ENCODE data around the gene TAF3. TPM values are rescaled to one million over a fixed set of nuclear protein-coding genes. Genes with fewer than 3 reads are reported as not detected.

TAF3 gene
- total and polyA plus RNA-seq, 8 donors = 2.3 to 13.4 (median 6.5) TPM

GRCh38 chr10:8006274-8006999 is 188.1 kb downstream of the TAF3 start:
- 82 to 97% (median 92%) methylated on average over 10 of the region's 10 CpGs for WGBS, 5 donors
- intact Hi-C loops (cut with DNase I; ENCODE audit: low total_unique reads) = no loop called here
- H3K4me1 ChIP-seq = no peaks in the 10 kb centered on the region
- no peaks in the 10 kb centered on the region for H3K27me3 ChIP-seq
- H3K9me3 ChIP-seq = peaks cover 0 to 35% (median 11%) of the 10 kb centered on the region in 4 donors
- H3K36me3 ChIP-seq = peaks cover 9 to 43% (median 29%) of the 10 kb centered on the region in 4 donors
- no peak for DNase-seq
- H3K4me3 ChIP-seq = no peak overlapping the region
- no peak overlapping the region for H3K27ac ChIP-seq
- no peak for TF ChIP-seq POLR2AphosphoS5 (IDR thresholded peaks at IDR 0.05)
- no peak for TF ChIP-seq POLR2A (IDR thresholded peaks at IDR 0.05)
- no peak for TF ChIP-seq EP300 (IDR thresholded peaks at IDR 0.05)
- TF ChIP-seq CTCF (IDR thresholded peaks at IDR 0.05) = no peak

GRCh38 chr10:8009031-8009430 is 190.7 kb downstream of the TAF3 start:
- no peak for TF ChIP-seq EP300 (IDR thresholded peaks at IDR 0.05)
- TF ChIP-seq CTCF (IDR thresholded peaks at IDR 0.05) = no peak
- TF ChIP-seq POLR2A (IDR thresholded peaks at IDR 0.05) = no peak
- no peak for TF ChIP-seq POLR2AphosphoS5 (IDR thresholded peaks at IDR 0.05)
- Histone ChIP-seq H3K27me3 (no peaks in the 10 kb centered on the region), H3K4me3 (no peak overlapping the region), H3K27ac (no peak overlapping the region), H3K4me1 (peaks cover 0 to 9% (median 0%) of the 10 kb centered on the region in 4 donors), H3K36me3 (peaks cover 9 to 51% (median 37%) of the 10 kb centered on the region in 4 donors), H3K9me3 (peaks cover 0 to 13% (median 7%) of the 10 kb centered on the region in 4 donors)
- 96 to 98% (median 98%) methylated on average over 36 to 38 of the region's 38 CpGs for WGBS, 5 donors
- no peak for DNase-seq
- intact Hi-C loops (cut with DNase I; ENCODE audit: low total_unique reads) = no loop called here

- TF ChIP-seq POLR2AphosphoS5 (IDR thresholded peaks at IDR 0.05) = no peak
- no peak for TF ChIP-seq POLR2A (IDR thresholded peaks at IDR 0.05)
- TF ChIP-seq CTCF (IDR thresholded peaks at IDR 0.05) = no peak
- TF ChIP-seq EP300 (IDR thresholded peaks at IDR 0.05) = no peak
- peaks cover 14 to 66% (median 54%) of the 10 kb centered on the region in 4 donors for H3K36me3 ChIP-seq
These were observed 194.7 kb downstream of the TAF3 start for GRCh38 chr10:8013006-8013405.

GRCh38 chr10:8013619-8014018 is 195.3 kb downstream of the TAF3 start:
- H3K9me3 ChIP-seq = no peaks in the 10 kb centered on the region
- no peak overlapping the region for H3K4me3 ChIP-seq
- H3K4me1 ChIP-seq = peaks cover 0 to 9% (median 0%) of the 10 kb centered on the region in 4 donors
- no peak overlapping the region for H3K27ac ChIP-seq
- WGBS, 5 donors = 82 to 94% (median 85%) methylated on average over 10 of the region's 10 CpGs
- H3K27me3 ChIP-seq = no peaks in the 10 kb centered on the region
- TF ChIP-seq CTCF (IDR thresholded peaks at IDR 0.05) (no peak), POLR2AphosphoS5 (IDR thresholded peaks at IDR 0.05) (no peak), POLR2A (IDR thresholded peaks at IDR 0.05) (no peak), EP300 (IDR thresholded peaks at IDR 0.05) (no peak)
- no peak for DNase-seq
- peaks cover 14 to 60% (median 52%) of the 10 kb centered on the region in 4 donors for H3K36me3 ChIP-seq
- intact Hi-C loops (cut with DNase I; ENCODE audit: low total_unique reads) = no loop called here

More at GRCh38 chr10:8013006-8013405, 194.7 kb downstream of the TAF3 start:
- H3K9me3 ChIP-seq = no peaks in the 10 kb centered on the region
- no peak overlapping the region for H3K4me3 ChIP-seq
- no peaks in the 10 kb centered on the region for H3K27me3 ChIP-seq
- peak overlapping the region in 3 of 5 donors; percentile 7 to 35 (median 30) for H3K27ac ChIP-seq
- H3K4me1 ChIP-seq = peaks cover 0 to 9% (median 0%) of the 10 kb centered on the region in 4 donors
- intact Hi-C loops (cut with DNase I; ENCODE audit: low total_unique reads) = no loop called here
- 30 to 60% (median 46%) methylated on average over 1 of the region's 1 CpG for WGBS, 5 donors
- DNase-seq = no peak

Data from stomach (tissue), 9 donors.